Cerebellar cortex (tissue), 1 donor: ENCODE data around the gene CBARP.

Experiments used
- DNase-seq: peaks from one replicate; pipeline ENCODE4 v3.0.0-alpha.2; 2015; ENCODE audit warnings: low spot score

Gene CBARP

DNA sequence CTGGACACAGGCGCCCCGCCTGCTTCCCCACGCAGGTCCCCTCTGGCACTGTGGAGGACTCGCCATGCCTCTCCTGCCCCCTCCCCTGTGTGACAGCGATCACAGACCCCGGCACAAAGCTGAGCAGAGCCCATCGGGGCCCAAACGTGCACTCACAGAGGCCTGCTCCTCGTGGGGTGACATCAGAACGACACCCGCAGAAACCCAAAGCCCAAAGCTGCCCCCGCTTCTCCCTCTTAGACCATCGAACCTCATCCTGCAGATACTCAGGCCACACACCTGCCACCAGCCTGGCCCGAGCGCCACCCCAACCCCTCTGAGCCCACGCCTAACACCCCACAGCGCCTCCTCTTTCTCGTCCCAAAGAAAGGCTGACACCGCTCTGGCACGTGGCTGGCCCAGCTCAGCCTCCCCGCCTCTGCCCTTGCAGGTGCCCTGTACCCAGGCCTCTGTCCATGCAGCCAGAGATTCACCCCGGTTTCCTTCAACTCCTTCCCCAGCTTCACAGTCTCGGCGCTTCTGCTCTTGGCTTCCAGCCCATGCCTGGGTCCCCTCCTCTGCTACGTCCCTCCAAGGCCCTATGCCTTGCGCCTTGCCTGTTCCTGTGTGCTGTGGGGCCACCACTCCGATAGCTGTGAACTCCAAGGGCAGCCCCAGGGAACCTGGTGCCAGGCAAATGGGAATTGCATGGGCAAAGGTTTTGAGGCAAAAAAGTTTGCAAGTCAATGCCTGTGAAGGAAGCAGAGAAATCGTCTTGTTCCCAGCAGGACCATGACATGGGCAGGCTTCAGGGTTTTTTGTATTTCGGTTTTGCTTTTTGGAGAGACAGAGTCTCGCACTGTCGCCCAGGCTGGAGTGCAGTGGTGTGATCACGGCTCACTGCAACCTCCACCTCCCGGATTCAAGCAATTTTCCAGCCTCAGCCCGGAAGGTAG, 831 bp upstream of the CBARP start:
- no peak for DNase-seq

DNA sequence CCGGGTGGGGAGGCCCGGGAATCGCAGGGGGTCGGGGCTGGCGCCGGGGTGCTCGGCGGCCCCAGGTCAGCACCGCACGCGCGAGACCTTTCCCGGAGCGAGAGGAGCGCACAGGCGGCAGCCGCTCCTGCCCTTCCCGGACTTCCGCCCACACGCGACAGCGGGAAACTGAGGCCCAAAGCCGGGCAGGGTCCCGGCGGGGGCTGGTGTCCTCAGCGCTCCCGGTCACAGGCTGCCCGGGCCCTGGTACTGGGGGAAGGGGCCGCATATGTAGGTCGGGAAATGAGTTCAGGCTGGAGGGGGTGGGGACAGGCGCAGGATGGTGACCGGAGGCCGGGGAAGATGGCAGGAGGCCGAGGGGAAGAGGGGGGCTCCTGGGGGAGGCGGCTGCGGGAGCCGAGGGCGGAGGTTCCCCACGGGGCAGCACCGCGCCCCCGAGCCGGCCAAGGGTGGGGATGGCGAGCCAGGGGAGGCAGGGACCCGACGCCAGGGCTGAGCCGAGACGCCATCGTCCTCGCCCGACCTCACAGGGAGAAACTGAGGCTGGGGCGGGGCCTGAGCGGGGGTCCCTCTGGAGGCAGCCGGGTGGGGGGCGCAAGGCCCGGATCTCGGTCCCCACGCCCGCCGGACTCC, 662 bp downstream of the CBARP start:
- no peak for DNase-seq

DNA sequence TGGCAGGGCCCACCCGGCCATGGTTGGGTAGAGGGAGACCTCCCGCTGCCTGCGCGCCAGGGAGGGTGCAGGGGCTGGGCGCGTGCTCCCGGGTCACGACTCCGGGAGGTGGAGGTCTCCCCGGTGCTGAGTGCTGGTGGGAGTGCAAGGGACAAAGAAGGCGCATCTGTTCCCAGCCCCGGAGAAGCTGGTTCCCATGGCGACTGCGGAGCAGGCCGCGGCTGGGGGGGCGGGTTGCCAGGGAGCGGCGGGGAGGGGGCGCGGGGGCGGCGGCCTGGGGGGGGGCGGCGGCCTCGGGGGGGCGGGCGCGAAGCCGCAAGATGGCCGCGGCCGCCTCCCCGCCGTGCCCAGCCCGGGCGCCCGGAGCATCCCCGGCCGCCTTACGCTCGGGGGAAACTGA, 1.2 kb downstream of the CBARP start:
- DNase-seq: no peak

DNA sequence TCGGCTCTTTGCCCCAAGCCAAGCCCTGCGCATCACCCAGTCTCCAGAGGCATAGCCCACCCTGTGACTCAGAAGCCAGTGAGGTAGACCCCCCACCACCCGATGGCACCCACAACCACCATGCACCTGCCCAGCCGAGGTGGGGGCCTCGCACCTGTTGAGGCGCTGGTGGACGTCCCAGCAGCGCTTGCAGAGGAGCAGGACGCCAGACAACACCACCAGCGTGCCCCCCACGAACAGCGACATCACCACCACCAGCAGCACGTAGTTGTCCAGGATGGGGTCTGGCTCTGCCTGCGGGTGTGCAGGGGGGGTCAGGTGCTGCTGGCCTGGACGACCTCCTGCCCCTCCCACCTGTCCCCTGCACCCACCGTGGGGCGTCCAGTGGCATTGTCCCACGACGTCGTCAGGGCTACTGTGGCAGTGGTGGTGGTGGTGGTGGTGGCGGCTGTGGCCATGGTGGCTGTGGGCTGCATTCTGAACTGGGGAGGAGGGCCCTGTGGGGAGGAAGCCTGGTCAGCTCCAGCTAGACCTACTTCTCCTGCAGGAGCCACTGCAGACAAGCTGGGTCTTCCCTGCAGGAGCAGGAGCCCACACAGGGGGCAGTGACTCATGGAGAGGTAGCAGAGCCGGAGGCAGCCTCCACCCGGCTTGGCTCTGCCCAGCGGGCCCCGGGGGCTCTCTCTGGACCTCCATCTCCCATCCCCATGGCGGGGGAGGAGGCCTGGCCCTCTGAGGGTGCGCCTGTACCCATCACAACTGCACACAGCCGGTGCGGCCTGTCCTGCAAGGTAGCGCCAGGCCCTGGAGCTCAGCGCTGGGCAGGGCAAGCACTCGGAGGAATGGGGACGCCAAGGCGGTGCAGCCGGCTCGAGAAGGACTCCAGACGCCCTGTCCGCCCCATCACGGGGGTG, 1.9 kb downstream of the CBARP start:
- DNase-seq: no peak

DNA sequence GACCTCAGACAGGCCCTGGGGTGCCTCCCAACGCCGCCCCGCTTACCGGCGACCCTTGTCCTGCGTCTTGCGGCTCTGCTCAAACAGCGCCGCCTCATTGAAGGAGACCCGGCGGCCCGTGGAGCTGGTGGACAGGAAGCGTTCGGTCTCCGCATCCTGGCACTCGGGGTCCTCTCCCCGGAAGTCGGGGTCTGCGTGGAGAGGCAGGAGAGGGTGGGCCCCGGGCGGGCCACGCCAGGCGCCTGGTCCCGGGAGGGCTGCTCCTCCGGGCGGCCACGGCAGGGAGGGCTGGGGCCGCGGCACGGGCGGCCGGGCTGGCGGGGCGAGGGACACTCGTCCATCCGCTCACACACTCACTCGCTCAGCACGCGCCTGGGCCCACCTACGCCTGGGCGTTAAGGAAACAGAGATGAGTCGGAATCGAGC, 2.8 kb downstream of the CBARP start:
- no peak for DNase-seq

DNA sequence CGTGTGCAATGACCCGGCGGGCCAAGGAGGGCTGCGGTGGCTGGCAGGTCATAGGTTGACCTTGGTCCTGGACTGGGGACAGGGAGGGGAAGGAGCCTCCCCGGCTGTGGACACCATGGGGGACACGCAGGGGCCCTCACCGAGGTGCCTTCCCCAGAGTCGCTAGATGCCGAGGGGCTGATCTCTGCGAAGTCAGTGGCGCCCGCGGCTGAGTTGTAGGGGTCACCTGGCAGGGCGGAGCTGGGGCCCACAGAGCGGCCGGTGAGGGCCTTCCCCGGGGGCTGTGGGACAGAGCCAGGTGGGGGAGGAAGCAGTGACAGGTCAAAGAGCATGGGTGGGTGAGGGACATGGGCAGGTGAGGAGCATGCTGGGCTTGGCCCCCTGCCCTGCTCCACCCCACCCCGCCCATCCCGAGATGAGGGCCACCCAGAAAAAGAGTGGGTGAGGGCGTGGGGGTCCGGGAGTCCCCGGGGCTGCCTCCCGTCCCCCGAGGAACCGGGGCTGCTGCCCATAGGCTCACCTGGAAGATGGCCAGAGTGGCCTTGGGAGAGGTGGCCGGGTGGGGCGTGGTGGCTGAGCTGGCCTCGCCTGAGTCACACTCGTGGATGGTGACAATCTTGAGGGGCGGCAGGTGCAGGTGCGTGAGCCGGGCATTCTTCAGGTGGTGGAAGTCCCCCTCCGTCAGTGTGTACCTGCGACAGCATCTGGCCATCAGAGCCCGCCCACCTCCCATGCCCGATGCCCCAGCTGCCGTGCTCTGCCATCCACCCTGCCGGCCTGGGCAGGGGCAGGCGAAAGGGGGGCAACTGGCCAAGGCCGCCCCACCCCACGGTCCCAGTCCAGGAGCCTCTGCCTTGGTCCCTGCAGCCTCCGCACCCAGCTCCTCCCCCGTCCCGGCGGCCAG, 3.5 kb downstream of the CBARP start:
- DNase-seq: no peak

DNA sequence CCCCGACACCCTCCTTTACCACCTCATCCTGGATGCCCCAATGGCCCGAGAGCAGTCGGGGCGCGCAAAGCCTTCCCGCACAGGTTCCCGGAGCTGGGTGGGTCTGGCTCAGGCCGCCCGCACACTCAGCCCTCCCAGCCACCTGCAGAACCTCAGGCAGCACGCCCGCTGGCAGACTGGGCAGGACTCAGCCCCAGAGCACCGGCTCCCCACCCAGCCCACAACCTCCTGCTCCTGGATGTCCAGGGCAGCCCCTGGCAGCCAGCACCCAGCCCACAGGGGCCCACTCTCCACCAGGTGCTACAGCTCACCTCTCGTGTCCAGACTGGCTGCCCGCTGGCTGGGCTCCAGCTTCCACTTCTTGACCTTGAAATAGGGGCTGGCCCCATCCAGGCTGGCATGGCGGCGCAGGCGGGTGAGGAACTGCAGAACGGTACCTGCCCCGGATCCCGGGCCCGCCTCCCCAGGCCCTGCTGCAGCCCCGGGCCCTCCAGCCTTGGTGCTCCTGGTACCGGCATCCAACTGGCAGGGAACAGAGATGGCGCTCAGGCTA, 4.6 kb downstream of the CBARP start:
- no peak for DNase-seq

DNA sequence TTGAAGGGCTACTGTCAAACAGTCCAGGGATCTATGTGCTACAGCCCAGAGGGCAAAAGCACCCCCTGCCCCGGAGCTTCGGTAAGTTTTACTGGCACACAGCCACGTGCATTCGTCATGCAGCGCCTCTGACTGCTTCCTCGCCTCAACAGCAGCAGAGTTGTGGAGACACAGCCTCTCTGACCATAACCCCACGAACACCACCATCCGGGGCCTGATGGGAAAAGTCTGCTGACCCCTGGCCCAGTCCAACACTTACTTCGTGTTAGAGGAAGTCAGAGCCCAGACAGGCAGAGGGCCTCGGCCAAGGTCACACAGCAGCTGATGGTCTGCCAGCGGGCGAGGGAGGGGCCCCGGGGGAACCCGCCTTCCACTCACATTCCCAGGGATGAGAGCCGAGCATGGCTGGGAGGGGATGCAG, 5.1 kb downstream of the CBARP start:
- no peak for DNase-seq

DNA sequence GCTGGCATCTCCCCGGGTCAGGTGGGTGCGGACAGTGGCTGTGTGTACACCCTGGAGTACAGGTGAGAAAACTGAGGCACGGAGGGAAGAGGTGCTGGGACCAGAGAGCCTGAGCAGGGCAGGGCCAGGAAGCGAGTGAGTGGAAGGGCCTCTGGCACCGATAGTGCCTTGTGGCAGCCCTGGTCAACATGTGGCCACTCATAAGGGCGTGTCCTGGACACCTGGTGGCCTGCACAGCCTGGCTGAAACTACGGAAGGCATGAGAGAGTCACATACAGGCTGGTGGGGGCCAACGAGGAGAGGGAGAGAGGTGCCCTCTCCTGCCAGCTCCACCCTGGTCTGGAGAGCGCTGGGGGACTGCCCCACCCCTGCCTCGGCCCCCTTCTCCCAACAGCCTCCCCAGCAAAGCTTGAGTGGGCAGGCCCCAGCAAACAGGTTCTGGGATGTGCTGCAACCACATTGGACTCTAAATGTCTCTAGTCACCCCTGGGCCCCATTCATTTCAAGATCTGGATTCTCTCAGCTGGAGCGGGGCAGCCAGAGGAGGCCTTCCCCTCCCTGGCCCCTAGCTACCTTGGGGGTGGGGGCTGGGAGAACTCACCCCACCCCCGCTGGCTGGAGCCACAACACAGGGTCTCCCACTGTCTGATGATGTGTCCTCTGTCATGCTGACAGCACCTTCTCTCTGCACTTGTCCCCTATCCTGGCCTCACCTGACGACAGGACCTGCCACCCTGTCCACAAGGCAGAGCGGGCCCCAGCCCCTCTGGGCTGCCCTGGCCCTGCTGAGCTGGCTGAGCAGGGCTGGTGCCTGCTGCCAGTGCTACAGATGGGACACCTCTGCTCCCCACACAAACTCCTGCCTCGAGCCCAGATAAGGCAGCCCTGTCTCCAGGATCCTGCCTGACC, 5.8 kb downstream of the CBARP start:
- no peak for DNase-seq

DNA sequence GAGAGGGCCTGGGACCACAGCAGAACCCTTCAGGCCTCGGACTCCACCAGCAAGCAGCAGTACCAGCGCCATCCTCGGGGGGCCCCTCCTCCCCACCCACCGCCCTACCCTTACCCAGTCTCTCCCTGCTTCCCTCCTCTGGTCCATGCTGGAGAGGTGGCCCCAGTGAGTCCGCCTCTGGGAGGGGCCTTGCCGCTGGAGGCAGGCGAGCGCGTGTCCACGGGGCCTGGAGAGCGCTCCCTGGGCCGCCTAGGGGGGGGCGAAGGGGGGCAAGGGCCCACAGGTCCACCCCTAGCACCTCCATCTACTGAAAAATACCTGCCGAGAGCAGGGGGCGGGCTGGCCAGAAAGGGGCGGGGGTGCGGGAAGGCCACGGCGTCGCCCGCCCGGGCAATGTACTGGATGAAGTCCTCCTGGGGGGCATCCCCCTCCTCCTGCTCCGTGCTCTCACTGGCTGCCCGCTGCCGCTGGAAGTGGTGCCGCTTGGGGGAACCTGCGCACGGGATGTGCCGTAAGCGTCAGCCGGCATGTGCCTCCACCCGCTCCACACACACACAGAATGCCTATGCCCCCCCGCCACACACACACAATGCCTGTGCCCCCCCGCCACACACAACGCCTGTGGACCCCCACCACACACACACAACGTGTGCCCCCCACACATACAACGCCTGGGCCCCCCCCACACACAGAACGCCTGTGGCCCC, 6.9 kb downstream of the CBARP start:
- DNase-seq: no peak

DNA sequence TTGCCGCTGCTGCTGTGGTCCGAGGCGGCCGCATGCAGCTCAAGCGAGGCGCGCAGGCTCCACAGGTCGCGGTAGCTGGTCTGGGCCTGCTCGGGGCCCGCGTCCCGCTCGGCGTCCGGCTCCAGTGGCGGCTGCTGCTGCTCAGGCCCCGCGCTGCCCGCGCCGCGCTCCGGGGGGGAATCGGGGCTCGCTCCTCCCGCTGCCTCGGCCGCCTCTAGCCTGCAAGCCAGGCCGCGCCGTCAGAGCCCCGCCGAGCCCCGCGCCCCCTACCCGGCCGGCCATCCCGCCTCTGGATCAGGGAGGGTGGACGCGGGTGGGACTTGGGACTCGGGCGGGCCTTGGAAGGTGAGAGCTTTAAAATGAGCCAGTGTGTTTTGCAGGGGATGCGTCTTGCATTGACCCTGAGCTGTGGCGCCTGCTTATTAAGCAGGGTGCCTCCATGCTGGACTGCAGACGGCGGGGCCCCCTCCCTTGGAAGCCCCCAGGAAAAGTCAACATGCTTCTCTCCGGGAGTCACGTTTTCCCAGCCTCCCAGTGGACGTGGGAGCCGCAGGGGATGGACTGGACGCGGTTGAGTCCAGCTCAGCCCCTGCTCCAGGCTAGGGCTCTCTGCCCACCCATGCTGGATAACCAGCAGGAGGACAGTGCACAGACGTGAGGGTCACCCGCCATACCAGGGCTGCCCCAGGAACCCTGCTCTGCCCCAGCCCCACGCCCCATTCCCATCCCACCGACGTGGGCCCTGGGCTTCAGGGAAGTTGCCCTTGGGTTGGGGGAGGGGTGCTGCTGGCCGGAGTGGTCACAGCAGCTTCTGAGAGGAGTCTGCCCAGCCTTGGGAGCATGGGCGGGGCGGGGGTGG, 7.7 kb downstream of the CBARP start:
- DNase-seq: no peak

DNA sequence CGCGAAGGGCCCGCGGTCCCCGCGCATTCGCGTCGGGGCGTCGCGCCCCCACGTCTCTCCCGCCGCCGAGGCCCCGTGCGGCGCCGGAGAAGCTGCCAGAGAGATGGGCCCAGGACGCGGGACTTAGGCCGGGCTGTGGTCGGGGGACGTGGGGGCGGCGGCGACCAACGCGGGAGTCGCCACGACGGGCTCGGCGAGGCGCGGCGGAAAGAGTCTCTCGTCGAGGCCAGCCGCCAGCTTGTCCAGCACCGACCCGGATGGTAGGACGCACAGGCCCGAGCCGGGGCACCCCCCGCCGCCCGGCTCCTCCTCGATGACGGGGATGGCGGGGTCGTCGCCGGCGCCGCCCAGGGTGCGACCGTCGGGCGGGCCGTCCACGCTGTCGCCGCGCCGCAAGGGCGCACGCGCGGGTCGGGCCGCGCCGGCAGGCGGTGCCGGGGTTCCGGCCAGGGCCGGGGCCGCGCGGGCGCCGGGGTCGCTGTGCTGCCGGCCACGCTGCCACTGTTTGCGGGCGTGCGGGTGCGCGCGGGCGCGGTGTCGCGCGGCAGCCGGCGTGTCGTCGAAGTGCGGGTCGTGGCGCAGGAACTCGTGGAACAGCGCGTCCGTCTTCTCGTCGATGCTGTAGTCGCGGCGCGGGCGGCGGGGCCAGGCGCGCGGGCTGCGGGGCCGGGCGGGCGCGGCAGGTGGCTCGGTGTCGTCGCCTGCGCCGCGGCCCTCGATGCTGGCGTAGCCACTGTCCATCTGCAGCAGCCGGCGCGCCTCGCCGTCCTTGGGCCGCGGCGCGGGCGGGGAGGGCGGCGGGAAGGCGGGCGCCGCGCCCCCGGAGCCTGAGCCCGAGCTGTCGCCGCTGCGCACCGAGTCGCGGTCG, 8.5 kb downstream of the CBARP start:
- no peak for DNase-seq

DNA sequence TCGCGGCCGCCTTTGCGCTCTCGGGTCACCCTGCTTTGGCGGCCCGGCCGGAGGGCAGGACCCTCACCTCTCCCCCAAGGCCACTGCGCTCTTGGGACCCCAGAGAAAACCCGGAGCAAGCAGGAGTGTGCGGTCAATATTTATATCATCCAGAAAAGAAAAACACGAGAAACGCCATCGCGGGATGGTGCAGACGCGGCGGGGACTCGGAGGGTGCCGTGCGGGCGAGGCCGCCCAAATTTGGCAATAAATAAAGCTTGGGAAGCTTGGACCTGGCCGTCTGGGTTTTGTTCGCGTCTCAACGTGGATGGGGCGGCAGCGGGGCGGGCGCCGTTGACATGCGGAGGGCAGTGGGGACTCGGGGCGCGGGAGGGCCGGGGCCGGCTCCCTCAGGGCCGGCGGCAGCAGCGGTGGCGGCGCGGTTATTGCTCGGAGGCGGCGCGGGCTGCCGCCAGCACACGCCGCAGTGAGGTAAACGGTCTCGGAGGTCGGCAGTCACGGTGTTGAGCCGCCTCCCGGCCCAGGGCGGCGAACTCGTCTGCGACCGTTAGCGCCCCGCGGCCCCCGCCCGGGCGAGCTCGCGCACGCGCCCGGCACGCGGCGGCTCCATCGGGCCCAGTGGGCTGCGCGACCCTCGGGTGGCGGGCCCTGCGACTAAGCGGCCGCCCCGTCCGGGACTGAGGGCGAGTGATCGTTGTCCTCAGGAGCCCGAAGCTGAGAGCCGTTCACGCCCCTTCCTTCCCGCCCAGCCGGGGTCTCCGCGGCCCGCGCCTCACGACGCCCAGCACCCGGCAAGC, 9.4 kb downstream of the CBARP start:
- no peak for DNase-seq

DNA sequence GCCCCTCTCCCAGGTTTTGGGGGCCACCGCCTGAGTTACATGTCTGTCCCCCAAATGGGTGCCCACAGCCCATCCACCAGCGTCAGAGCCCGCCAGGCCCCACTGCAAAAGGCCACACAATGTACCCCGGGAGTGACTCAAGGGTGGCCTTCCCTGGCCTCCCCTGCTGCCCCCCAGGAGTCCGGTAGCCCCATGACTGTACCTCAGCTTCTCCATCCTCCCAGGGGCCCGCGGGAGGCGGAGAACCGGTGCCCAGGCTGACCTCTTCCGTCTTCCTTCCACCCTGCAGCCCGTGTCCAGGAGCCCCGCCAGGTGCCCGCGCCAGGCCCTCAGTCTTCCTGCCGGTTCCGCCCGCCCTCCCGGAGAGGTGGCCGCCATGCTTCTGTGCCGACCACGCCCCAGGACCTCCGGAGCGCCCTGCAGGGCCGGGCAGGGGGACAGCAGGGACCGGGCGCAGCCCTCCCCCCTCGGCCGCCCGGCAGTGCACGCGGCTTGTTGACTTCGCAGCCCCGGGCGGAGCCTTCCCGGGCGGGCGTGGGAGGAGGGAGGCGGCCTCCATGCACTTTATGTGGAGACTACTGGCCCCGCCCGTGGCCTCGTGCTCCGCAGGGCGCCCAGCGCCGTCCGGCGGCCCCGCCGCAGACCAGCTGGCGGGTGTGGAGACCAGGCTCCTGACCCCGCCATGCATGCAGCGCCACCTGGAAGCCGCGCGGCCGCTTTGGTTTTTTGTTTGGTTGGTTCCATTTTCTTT, 10.3 kb downstream of the CBARP start:
- no peak for DNase-seq

DNA sequence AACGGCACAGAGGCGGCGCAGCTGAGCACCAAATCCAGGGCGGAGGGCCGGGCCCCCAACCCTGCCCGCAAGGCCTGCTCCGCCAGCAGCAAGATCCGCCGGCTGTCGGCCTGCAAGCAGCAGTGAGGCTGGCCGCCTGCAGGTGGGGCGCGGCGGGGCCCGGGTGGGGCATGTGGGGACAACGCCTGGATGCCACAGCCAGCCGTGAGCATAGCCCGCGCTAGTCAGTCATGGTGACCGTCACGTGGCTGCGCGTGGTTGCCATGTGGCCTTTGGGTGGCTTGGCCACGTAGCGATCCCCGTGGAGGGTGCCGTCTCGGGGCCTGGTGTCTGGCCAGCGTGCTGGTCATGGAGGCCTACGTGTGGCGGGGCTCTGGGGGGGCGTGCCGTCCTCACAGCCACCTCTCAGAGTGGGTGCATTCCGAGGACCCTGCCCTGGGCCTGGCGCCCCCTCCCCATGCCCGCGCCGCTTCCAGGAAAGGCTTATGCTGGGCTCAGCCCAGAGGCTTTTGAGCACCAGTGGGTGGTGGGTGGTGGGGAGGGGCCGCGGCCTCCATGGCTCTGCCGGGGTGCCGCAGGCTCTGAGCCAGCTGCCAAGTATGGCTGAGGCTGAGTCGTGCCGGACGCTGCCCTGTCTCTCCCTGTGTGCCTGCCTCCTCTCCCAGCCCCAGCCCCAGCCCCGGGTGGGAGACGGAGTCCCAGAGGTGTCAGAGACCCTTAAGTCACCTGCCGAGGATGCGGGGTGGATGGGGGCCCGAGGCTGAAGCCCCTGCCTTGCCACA, 11.1 kb downstream of the CBARP start:
- DNase-seq: no peak
